ENCODE data around the gene MTARC1.

- TF ChIP-seq CCNT2 (IDR thresholded peaks at IDR 0.05; ENCODE audit: borderline replicate concordance, extremely low read depth, insufficient read length, low read depth, low read length) (no peak), TCF7 (IDR thresholded peaks at IDR 0.05; ENCODE audit: borderline replicate concordance) (no peak), JUND (IDR thresholded peaks at IDR 0.05; ENCODE audit: borderline replicate concordance, low read depth, low read length) (no peak), JUND (tag; IDR thresholded peaks at IDR 0.05; ENCODE audit: borderline replicate concordance, low read depth, low read length) (no peak), POLR2A (conservative IDR thresholded peaks at IDR 0.05) (no peak)
- TF ChIP-seq, protein P1, sequence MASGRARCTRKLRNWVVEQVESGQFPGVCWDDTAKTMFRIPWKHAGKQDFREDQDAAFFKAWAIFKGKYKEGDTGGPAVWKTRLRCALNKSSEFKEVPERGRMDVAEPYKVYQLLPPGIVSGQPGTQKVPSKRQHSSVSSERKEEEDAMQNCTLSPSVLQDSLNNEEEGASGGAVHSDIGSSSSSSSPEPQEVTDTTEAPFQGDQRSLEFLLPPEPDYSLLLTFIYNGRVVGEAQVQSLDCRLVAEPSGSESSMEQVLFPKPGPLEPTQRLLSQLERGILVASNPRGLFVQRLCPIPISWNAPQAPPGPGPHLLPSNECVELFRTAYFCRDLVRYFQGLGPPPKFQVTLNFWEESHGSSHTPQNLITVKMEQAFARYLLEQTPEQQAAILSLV (tag; IDR thresholded peaks at IDR 0.05): no peak
- TF ChIP-seq, protein P2, sequence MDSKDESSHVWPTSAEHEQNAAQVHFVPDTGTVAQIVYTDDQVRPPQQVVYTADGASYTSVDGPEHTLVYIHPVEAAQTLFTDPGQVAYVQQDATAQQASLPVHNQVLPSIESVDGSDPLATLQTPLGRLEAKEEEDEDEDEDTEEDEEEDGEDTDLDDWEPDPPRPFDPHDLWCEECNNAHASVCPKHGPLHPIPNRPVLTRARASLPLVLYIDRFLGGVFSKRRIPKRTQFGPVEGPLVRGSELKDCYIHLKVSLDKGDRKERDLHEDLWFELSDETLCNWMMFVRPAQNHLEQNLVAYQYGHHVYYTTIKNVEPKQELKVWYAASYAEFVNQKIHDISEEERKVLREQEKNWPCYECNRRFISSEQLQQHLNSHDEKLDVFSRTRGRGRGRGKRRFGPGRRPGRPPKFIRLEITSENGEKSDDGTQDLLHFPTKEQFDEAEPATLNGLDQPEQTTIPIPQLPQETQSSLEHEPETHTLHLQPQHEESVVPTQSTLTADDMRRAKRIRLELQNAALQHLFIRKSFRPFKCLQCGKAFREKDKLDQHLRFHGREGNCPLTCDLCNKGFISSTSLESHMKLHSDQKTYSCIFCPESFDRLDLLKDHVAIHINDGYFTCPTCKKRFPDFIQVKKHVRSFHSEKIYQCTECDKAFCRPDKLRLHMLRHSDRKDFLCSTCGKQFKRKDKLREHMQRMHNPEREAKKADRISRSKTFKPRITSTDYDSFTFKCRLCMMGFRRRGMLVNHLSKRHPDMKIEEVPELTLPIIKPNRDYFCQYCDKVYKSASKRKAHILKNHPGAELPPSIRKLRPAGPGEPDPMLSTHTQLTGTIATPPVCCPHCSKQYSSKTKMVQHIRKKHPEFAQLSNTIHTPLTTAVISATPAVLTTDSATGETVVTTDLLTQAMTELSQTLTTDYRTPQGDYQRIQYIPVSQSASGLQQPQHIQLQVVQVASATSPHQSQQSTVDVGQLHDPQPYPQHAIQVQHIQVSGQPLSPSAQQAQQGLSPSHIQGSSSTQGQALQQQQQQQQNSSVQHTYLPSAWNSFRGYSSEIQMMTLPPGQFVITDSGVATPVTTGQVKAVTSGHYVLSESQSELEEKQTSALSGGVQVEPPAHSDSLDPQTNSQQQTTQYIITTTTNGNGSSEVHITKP (IDR thresholded peaks at IDR 0.05; ENCODE audit: partially characterized antibody): no peak
These were observed 13.5 kb downstream of the MTARC1 start for GRCh38 chr1:220800262-220800661.
